Retina (tissue), 1 donor: Measurements from ENCODE around the gene DRC1.

Experiments
- DNase-seq: peaks from one replicate; pipeline ENCODE4 v3.0.0-alpha.2; 2016

Gene DRC1

DNA sequence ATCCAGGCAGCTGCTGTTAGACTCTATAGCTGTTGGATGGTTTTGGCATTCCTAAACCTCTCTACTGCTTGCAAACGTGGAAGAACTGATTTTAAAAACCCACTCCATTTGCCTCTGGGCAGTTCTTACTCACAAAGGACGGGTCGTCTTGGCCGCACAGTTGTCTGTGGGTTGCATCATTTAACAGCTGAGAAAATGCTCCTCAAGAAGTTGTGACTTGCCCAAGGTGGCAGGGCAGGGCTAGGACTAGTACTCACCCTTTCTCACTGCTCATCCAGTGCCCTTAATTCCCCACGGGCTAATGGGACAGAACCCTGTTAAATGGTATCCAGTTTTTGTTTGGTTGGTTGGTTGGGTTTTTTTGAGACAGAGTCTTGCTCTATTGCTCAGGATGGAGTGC is 997 bp upstream of the DRC1 start:
- DNase-seq: no peak

DNA sequence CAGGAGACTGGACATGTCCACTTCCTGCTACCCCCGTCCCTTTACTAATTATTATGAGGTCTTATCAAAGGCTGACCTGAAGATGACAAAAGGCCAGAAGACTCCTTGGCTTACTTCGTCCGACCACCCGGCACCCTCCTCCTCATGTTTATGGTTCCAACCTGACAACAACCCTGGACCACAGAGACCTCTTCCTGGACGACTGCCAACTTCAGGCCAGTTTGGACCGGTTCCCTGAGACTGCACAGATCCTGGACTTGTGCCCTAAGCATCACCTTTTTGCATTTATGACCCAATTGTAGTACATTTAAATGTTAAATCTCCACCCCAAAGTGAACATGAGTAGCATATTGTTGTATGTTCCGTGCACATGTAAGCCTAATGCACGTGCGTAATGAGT is 5.8 kb downstream of the DRC1 start:
- no peak for DNase-seq

DNA sequence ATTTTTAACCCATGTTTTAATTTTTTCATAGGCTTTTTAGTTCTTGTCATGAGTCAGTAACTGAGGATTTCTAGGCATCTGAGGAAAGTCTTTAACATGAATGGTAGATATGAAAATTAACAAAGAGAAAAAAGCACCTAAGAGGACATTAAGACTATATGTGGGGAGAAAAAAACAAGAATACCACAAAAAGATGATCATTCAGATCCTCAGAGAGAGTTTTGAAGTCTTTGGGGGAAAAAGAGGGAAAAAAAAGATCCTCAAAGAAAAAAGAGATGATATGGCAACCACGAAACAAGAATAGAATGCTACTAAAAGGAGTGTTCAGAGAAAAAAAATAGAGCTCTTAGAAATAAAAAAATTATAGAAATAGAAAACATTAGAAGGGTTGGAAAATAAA is 8.1 kb downstream of the DRC1 start:
- DNase-seq: no peak

DNA sequence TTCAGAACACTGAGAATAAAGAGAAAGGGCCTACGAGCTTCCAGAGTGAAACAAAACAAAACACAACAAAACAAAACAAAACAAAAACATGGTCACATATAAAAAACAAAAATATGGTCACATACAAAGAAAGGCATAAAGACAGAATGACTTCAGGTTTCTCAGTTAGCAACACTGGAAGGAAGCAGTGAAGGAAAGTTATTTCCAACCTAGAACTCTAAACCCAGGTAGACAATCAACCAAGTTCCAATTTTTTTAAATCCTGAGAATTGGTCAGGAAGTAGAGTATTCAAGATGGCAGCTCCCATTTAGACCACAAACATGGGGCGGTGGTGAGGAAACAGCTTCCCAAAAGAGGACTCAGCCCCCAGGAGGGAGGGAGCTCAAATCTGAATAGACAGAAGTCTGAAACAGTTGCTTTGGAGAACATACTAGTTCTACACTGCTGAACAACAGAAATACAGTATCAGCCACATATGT is 9.1 kb downstream of the DRC1 start:
- DNase-seq: no peak

DNA sequence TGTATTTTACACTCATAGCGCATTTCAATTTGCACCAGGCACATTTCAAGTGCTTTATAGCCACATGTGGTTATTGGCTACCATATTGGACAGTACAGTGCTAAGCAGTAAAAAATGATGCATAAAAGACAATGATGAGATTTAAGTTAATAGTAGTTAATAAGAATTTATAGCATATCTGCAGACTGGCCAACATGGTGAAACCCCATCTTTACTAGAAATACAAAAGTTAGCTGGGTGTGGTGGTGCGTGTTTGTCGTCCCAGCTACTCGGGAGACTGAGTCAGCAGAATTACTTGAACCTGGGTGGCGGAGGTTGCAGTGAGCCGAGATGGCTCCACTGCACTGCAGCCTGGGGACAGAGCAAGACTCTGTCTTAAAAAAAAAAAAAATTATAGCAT is 9.7 kb downstream of the DRC1 start:
- no peak for DNase-seq

DNA sequence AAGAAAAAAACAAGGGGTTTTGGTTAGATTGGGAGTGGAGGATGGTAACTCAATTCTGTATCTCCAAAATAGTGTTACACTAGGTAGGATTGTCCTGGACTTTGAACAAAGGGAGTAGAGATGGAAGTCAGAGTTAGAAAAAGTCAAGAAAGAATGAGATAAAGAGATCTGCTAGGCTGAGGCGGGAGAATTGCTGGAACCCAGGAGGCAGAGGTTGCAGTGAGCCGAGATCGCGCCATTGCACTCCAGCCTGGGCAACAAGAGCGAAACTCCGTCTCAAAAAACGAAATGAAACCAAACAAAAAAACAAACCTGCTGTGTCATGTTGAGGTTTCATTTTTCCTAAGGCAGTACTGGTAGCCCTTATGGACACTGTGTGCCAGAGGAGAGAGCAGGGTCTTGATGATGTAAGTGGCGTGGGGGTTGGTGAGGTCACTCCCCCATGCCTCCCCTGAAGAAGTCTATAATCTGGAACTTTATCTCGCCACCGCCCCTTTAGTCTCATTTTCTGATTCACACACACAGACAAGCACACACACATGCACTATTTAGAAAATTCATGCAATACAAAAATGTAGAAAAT is 10.5 kb downstream of the DRC1 start:
- DNase-seq: no peak

DNA sequence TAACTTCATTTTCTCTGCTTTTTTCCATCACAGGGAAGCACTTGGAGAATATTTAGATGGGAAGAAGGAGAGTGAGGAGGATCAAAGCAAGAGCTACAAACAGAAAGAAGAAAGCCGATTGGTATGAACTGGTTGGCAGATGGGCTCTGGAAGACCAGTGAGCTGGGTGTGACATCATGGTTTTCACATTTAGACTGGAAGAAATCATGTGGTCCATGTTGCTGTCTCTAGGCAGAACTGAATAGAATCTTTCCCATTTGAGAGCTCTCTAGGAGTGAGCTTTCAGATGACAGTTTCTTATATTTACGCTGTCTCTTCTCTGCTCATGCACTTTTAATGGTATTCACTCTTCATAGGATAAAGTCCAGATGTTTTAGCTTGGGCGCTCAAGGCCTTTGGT is 12.6 kb downstream of the DRC1 start:
- no peak for DNase-seq

DNA sequence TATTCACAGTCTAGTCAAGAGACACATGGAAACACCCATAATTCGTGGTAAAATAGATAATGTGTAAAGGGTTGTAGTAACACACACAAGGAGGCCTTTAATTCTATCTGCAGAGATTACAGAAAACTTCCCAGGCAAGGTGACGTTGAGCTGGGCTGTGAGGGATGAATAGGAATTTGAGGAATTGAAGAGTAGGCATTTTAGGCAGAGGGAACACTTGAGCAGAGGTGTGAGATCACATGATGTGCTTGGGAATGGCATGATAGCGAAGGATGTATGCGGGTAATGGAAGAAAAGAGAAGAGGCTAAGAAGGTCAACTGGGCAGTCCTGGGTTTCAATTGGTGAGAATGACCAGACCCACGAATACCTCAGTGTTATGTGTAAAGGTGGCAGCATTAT is 20.2 kb downstream of the DRC1 start:
- DNase-seq: no peak

DNA sequence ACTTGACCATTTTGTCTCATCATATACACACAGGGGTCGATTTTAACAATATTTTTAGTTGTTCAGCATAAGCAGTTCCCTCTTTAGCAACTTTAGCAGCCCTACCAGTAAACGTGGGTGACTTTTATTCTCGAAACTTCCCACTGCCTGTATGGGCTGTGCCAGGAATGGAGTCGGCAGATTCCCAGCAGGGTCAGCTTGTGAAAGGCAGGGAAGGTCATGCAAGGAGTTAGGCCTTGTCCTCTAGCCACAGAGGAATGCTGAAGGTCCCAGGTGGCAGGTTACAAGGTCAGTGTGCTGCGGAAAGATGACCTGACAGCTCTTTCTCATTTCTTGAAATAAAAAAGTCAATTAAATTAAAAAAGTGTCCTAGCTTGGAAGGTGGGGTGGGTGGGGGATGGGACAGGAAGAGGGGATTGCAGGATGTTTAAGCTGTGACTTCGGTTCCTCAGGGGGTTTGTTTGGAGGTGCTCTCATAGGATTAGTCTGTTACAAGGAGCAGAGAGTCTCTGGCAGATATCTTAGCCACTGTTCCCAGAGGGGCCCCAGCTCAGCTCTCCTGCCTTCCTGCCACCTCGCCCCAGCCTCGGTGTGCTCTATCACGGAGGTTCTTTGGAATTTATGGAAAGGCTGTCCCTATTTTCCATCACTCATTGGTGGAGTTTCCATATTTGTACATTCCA is 21.4 kb downstream of the DRC1 start:
- DNase-seq: no peak

DNA sequence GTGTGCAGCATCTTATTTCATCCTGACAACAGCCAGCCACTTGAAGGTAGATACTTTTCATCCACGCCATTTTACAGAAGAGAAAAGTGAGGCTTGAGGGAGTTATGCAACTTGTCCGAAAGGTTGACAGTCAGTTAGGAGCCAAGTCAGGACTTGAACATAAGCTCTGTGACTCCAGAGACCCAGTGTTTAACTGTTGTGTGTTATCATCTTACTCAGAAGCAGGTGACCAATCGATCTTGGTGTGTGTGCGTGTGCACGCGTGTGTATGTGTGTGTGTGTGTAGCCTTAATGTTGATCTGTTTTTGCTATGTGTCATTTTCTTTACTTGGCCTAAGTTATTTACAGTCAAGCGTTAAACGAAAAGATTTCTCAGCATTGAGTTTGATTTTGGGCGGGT is 22.0 kb downstream of the DRC1 start:
- DNase-seq: no peak

DNA sequence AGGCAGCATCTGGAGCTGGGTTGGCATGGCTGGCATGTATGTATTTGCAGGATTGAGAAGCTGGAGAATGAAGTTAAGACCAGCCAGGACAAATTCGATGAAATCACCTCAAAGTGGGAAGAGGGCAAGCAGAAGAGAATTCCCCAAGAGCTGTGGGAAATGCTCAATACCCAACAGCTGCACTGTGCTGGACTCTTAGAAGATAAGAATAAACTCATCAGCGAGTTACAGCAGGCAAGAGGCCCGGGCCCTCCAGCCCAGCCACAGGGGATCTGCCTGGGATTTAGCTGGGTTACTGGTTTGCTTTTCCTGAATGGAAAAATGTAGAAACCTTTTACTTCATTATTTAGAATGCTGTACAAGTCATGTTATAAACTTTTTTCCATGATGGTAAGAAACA is 22.5 kb downstream of the DRC1 start:
- no peak for DNase-seq

DNA sequence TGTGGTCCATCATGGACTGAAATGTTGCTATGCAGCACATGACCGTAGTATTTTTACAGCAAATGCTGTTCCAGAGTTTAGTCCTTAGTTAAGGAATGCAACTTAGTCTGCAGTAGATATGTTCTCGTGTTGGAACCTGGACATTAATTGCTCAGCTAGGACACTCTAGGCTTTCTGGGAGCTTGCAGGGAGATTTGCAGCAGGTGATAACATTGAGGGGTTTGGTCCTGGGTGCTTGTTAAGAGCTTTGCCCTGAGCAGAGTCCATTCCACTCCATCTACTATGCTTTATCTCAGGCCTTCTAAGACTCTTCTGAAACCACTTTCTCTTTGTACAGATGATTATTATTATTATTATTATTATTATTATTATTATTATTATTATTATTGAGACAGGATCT is 27.1 kb downstream of the DRC1 start:
- DNase-seq: no peak

DNA sequence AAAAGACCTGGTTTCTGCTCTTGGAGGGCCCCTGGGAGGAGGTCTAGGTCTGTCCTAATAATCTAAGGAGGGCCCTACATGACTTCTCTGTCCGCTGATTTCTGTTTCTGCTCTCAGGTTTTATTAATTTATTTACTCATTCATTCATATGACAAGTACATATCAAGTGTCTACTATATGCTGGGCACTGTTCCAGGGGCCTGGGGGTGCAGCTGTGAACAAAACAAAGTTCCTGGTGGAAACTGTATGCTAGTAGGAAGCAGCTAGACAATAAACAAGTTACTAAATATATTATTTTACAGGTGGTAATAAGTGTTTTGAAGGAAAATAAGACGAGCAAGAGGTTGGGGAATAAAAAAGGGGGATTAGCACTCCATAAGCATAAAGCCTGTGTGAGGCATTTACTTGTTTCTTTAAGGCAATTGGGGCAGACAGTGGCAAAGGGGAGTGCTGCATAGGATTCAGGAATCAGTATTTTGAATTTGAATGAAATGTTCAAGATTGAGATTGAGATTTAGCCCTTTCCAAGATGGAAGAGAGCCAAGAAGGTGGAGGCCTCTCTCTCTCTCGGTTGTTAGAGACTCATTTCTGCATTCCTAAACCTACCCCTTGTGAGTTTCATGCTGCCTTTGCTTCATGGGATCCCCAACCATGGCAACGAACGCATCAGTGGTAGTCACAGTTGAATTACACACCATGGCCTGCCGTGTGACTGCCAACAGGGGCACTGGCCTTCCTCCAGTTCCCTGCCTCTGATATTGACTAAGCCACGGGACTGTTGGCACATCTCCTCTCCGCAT is 28.3 kb downstream of the DRC1 start:
- DNase-seq: no peak

DNA sequence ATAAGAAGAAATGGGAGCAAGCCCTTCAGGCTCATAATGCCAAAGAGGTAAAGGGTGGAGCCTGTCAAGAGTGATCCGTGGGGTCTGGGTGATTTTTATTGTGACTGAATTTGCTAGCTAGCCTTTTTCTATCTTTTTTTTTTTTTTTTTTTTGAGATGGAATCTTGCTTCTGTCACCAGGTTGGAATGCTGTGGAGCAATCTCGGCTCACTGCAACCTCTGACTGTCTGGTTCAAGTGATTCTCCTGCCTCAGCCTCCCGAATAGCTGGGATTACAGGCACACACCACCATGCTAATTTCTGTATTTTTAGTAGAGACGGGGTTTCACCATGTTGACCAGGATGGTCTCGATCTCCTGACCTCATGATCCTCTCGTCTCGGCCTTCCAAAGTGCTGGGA is 29.1 kb downstream of the DRC1 start:
- no peak for DNase-seq

DNA sequence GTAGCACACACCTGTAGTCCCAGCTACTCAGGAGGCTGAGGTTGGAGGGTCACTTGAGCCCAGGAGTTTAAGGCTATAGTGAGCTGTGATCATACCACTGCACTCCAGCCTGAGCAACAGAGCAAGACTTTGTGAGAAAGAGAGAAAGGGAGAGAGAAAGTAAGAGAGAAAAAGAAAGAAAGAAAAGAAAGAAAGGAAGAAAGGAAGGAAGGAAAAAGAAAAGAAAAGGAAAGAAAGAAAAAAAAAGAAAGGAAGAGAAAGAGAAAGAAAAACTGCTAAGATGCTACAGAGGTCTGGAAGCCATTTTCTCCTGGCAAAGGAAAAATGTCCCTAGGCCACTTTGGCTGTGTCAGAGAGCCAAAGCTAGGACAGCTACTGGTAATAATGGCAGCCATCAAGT is 30.6 kb downstream of the DRC1 start:
- no peak for DNase-seq

DNA sequence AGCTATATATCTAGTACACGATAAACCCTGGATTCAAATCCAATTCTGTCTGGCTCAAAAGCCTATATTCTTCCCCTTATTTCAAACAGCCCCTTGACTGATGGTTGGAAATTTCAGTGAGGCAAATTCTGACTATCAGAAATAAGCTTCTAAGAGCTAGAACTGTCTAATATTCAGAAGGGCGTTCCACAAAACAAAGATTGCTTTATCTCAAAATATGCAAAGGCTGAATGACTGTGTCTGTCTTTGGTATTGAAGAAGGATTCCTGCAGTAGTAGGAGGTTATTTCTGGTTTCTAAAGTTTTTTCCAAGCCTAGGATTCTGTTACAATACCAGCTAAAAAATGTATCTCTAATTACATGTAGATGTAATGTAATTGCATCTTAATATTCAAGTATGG is 31.1 kb downstream of the DRC1 start:
- no peak for DNase-seq

DNA sequence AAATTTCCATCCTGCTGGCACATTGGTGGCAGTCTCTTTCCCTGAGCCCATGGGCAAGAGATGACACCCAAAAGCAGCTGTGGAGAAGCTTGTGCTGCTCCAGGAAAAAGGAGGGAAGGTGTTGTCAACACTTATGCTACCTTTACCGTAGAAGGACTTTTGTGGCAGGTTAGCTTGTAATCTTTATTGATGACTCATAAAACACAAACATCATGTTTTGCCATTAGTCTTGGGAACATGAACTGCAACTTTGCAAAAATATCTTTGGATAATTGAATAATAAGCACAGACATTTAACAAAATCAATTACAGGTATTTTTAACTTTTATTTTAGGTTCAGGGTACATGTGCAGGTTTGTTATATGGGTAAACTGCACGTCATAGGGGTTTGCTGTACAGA is 33.4 kb downstream of the DRC1 start:
- no peak for DNase-seq

DNA sequence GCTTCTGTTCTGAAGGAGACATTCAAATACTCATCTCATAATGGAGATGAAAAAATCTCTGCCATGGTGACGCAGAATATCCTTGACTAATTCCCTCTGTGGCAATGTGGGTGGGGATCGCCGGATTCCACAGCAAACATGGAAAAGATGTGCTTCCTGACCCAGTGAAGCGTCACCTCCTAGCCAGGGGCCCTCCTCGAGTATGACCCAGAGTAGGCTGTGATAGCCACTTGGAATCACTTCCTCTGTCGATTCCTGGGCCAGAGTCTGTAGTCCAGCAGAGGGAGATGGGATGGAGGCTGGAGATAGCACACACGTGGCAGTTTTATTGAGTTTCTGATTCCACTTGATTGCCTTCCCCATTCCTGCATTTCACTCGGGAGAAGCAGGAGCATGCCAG is 36.8 kb downstream of the DRC1 start:
- DNase-seq: no peak

DNA sequence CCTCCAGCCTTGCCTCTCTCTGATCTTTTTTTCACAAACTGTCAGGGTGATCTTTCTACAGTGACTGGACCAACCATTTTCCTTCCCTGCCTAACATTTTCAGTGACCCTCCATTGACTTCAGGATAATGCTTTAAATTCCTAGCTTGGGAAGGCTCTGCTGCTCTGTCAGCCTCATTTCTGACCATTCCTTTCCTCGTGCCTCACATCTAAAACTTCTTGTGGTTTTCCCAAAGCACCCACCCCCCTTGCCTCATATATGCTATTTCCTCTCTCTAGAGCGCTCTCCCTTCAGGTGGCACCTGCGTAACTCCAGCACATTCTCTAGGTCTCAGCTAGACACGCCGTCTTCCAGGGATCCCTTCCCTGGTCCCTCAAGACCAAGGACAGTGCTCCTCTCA is 37.2 kb downstream of the DRC1 start:
- no peak for DNase-seq

DNA sequence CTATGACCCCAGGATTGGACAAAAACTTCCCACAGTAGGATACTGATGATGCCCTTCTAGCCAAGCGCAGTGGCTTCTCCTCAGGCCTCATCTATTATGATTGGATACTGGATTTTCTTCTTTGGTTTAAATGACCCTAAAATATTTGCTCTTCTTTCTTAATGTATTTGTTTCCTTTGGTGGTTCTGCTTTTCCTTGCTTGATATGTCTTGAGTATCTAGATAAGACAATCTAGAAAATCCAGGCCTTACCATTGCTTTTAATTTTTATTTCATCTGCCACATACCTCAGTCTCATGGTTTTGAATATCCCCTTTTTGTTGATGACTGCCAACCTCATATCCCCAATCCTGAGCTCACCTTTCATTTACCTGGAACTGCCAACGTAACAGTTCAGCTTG is 40.6 kb downstream of the DRC1 start:
- DNase-seq: no peak

DNA sequence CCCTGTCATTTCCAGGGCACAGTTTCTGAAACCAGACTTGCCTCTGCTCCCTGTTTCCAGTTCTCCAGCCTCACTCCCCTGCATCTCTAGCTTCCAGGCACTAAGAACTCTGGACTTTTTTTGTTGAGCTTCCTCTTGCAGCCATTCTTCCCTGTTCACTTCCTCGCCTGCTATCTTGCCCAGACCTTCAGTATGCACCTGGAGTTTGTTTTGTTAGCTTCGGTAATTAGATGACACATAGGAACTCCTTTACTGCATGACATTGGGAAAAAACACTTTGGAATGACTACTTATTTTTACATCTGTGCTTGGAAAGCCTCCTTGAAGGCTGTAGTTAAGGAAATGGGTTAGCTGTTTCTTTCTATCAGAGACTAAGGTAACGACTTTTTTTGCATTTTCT is 41.0 kb downstream of the DRC1 start:
- no peak for DNase-seq

DNA sequence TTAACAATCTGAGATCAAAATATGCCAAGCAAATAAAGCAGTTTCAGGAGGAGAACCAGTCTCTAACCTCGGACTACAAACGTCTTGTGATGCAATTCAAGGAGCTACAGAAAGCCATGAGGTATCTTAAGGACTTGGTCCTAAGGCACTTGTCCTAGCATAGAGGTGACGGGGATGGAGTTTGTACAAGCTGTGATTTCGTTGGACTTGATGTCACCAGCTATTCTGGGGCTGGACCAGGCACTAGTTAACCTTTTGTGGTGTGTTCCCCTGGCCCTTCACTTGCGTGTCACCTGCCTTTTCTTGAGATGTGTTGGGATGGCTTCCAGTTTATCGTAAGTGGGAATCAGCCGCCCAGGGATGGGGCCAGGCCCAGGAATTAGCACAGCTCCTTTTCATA is 42.5 kb downstream of the DRC1 start:
- DNase-seq: no peak

DNA sequence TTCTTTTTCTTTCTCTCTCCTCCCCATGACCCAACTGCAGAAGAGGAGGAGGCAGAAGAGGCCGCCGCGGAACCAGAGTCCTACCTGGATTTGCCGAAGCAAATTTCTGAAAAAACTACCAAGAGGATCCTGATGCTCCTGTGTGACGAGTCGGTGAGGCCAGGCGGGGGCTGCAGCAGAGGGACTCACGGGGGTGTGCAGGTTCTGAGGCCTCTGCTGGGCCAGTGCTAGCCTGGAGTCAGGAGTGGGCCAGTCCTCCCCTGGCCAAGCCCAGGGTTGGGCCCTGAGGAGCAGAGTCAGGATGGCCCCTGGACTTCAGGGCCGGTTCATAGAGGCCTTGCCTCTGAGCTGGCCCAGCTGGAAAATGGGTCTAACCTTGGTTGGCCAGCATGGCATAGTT is 46.9 kb downstream of the DRC1 start:
- no peak for DNase-seq

DNA sequence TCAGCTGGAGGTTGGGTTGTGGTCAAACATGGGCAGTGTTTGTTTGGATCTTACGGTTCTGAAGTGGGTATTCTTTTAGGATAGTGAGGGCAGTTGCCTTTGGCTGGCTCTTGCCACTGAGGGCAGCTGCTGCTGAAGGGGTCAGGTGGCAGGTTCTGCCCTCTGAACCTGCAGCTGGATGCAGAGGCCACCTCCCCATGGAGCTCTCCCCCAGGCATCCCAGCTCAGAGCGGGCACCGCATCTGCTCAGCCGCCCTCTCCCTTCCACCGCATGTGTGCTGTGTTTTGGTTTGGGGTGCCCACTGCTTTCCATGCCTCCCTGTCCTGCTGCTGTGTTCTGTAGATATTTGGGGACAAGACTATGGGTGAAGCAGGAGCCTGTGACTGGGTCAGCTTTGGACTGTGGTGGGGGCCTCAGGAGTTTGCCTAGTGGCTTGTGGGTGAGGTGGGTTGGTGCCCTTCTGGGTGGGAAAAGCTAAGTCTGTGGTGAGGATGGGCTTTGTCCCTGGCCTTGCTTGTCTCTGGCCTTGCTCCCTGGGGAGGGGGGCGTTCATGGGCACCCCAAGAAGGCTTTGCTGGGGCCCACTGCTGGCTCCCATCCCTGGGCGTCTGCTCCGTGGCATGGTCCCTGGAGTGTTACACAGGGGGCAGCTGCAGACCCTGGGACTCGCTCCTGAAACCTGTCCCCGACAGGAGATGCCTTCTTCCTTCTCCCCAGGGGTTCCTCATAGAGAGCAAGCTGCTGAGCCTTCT is 47.7 kb downstream of the DRC1 start:
- no peak for DNase-seq
